ENCODE measurements around the gene CFAP298. TPM values are rescaled to one million over a fixed set of nuclear protein-coding genes. Genes with fewer than 3 reads are reported as not detected.

CFAP298 gene
- polyA plus RNA-seq, 1 experiment = 21.2 TPM

GRCh38 chr21:32549440-32549839 lies 62.7 kb downstream of the CFAP298 start:
- Histone ChIP-seq H3K9me3 (ENCODE audit: control insufficient read depth, insufficient read depth, low read length) (no peaks in the 10 kb centered on the region), H3K27ac (ENCODE audit: low read depth, low read length) (no peak overlapping the region), H3K27me3 (ENCODE audit: control insufficient read depth, insufficient read depth, low read length) (no peaks in the 10 kb centered on the region), H3K4me3 (ENCODE audit: low read depth, low read length) (no peak overlapping the region)
- TF ChIP-seq, protein P1, sequence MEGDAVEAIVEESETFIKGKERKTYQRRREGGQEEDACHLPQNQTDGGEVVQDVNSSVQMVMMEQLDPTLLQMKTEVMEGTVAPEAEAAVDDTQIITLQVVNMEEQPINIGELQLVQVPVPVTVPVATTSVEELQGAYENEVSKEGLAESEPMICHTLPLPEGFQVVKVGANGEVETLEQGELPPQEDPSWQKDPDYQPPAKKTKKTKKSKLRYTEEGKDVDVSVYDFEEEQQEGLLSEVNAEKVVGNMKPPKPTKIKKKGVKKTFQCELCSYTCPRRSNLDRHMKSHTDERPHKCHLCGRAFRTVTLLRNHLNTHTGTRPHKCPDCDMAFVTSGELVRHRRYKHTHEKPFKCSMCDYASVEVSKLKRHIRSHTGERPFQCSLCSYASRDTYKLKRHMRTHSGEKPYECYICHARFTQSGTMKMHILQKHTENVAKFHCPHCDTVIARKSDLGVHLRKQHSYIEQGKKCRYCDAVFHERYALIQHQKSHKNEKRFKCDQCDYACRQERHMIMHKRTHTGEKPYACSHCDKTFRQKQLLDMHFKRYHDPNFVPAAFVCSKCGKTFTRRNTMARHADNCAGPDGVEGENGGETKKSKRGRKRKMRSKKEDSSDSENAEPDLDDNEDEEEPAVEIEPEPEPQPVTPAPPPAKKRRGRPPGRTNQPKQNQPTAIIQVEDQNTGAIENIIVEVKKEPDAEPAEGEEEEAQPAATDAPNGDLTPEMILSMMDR (IDR thresholded peaks at IDR 0.05; ENCODE audit: low read depth, low read length) = no peak
- no peak for DNase-seq (ENCODE audit: low read depth, low spot score)
- POLR2A ChIA-PET = no interaction called here
- CTCF ChIA-PET = no interaction called here

Small RNAs within 50 kb of the gene (small RNA-seq; reads per million reads assigned to genes)
- not detected for gene RNA5SP490 (ENCODE audit: insufficient read length, low read depth)

Other genes starting within 250 kb of the CFAP298 start
- gene URB1, start 219.4 kb downstream of the CFAP298 start, polyA plus RNA-seq (2011; rRNA removed) = 7.6 and 7.7 TPM in 2 replicates
- gene EVA1C, start 199.7 kb downstream of the CFAP298 start, polyA plus RNA-seq (2011; rRNA removed) = 2.8 and 5.7 TPM in 2 replicates
- 0.12 and 0.19 TPM in 2 replicates for gene TCP10L, start 26.9 kb downstream of the CFAP298 start, polyA plus RNA-seq (2011; rRNA removed)
- 5.6 and 7.3 TPM in 2 replicates for gene SYNJ1, start 115.6 kb upstream of the CFAP298 start, polyA plus RNA-seq (2011; rRNA removed)
- gene PAXBP1, start 159.4 kb upstream of the CFAP298 start, polyA plus RNA-seq (2011; rRNA removed) = 21.6 and 30.3 TPM in 2 replicates